Measurements from ENCODE around the gene C1orf232. TPM values are rescaled to one million over a fixed set of nuclear protein-coding genes. Genes with fewer than 3 reads are reported as not detected.

C1orf232 gene
- total and polyA plus RNA-seq, 9 of the 15 experiments (the other 6 are each of a cell fraction or from before 2014, with no cell fraction given), result not detected

DNA sequence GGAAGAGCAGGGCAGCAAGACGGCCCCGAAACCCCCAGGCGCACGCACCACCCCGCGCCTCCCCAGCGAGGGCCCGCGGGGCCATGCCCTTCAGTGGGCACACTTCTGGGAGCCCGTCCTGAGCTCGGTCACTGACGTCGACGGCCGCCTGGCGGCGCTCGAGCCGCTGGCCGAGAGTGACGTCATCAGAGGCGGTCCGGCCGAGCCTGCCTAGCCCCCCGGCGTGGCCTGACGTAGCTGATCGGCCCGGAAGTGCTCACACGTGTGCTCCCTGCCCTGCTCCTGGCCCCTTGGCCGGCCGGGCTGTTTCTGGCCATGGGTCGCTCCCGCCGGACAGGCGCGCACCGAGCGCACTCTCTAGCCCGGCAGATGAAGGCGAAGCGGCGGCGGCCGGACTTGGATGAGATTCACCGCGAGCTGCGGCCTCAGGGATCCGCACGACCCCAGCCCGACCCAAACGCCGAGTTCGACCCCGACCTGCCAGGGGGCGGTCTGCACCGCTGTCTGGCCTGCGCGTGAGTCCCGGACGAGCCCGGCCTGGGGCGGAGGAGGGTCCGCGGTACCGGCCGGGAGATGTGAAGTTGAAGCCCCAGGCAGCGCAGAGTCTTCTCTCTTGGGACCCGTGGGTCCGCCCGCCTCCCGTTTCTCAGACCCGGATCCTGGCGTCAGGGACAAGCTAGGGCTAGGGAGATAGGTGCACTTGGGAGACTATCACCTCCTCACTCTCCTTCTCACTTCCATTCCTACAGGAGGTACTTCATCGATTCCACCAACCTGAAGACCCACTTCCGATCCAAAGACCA lies 1.1 kb upstream of the C1orf232 start, which contains the start of gene ZNF593 (continued):
- TF ChIP-seq, protein P1, sequence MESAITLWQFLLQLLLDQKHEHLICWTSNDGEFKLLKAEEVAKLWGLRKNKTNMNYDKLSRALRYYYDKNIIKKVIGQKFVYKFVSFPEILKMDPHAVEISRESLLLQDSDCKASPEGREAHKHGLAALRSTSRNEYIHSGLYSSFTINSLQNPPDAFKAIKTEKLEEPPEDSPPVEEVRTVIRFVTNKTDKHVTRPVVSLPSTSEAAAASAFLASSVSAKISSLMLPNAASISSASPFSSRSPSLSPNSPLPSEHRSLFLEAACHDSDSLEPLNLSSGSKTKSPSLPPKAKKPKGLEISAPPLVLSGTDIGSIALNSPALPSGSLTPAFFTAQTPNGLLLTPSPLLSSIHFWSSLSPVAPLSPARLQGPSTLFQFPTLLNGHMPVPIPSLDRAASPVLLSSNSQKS (CRISPR knock-in tag; IDR thresholded peaks at IDR 0.05), result no peak
- TF ChIP-seq ZNF143 (CRISPR knock-in tag; IDR thresholded peaks at IDR 0.05) (no peak), ZKSCAN1 (IDR thresholded peaks at IDR 0.05; ENCODE audit: low read depth, low read length) (peak; percentile 76; the same call in 1 of the 2 replicates), HNRNPH1 (optimal IDR thresholded peaks at IDR 0.05; ENCODE audit: low read depth, low read length) (no peak), HDAC2 (IDR thresholded peaks at IDR 0.05) (peak; percentile 96), GTF2F1 (IDR thresholded peaks at IDR 0.05; ENCODE audit: low read depth, low read length) (no peak; the same call in 1 of the 2 replicates), NR2C2 (CRISPR knock-in tag; IDR thresholded peaks at IDR 0.05) (peak; percentile 87), NR2C2 (tag; IDR thresholded peaks at IDR 0.05) (peak; percentile 98), PCBP1 (IDR thresholded peaks at IDR 0.05; ENCODE audit: low read depth, low read length, poor library complexity, severe bottlenecking) (peak; percentile 81), SUPT5H (IDR thresholded peaks at IDR 0.05) (peak; percentile 87), ZNF384 (IDR thresholded peaks at IDR 0.05; ENCODE audit: low read depth, low read length) (peak; percentile 6; the same call in 1 of the 2 replicates), MXI1 (IDR thresholded peaks at IDR 0.05; ENCODE audit: low read depth, low read length) (peak; percentile 99), ZKSCAN3 (CRISPR knock-in tag; IDR thresholded peaks at IDR 0.05) (no peak), ZNF184 (CRISPR knock-in tag; IDR thresholded peaks at IDR 0.05) (no peak), ZNF311 (CRISPR knock-in tag; IDR thresholded peaks at IDR 0.05) (no peak), PURB (CRISPR knock-in tag; IDR thresholded peaks at IDR 0.05; ENCODE audit: low read depth) (no peak)
- TF ChIP-seq, protein P2, sequence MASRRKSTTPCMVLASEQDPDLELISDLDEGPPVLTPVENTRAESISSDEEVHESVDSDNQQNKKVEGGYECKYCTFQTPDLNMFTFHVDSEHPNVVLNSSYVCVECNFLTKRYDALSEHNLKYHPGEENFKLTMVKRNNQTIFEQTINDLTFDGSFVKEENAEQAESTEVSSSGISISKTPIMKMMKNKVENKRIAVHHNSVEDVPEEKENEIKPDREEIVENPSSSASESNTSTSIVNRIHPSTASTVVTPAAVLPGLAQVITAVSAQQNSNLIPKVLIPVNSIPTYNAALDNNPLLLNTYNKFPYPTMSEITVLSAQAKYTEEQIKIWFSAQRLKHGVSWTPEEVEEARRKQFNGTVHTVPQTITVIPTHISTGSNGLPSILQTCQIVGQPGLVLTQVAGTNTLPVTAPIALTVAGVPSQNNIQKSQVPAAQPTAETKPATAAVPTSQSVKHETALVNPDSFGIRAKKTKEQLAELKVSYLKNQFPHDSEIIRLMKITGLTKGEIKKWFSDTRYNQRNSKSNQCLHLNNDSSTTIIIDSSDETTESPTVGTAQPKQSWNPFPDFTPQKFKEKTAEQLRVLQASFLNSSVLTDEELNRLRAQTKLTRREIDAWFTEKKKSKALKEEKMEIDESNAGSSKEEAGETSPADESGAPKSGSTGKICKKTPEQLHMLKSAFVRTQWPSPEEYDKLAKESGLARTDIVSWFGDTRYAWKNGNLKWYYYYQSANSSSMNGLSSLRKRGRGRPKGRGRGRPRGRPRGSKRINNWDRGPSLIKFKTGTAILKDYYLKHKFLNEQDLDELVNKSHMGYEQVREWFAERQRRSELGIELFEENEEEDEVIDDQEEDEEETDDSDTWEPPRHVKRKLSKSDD (conservative IDR thresholded peaks at IDR 0.05; ENCODE audit: low read length), result no peak
- TF ChIP-seq, protein P3, sequence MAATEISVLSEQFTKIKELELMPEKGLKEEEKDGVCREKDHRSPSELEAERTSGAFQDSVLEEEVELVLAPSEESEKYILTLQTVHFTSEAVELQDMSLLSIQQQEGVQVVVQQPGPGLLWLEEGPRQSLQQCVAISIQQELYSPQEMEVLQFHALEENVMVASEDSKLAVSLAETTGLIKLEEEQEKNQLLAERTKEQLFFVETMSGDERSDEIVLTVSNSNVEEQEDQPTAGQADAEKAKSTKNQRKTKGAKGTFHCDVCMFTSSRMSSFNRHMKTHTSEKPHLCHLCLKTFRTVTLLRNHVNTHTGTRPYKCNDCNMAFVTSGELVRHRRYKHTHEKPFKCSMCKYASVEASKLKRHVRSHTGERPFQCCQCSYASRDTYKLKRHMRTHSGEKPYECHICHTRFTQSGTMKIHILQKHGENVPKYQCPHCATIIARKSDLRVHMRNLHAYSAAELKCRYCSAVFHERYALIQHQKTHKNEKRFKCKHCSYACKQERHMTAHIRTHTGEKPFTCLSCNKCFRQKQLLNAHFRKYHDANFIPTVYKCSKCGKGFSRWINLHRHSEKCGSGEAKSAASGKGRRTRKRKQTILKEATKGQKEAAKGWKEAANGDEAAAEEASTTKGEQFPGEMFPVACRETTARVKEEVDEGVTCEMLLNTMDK (IDR thresholded peaks at IDR 0.05; ENCODE audit: borderline replicate concordance, insufficient read depth, low read depth, low read length, poor library complexity, severe bottlenecking), result peak; percentile 89
- TF ChIP-seq, protein P4, sequence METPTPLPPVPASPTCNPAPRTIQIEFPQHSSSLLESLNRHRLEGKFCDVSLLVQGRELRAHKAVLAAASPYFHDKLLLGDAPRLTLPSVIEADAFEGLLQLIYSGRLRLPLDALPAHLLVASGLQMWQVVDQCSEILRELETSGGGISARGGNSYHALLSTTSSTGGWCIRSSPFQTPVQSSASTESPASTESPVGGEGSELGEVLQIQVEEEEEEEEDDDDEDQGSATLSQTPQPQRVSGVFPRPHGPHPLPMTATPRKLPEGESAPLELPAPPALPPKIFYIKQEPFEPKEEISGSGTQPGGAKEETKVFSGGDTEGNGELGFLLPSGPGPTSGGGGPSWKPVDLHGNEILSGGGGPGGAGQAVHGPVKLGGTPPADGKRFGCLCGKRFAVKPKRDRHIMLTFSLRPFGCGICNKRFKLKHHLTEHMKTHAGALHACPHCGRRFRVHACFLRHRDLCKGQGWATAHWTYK (CRISPR knock-in tag; IDR thresholded peaks at IDR 0.05), result peak; percentile 89; the same call in 1 of the 2 replicates
- TF ChIP-seq, protein P5, sequence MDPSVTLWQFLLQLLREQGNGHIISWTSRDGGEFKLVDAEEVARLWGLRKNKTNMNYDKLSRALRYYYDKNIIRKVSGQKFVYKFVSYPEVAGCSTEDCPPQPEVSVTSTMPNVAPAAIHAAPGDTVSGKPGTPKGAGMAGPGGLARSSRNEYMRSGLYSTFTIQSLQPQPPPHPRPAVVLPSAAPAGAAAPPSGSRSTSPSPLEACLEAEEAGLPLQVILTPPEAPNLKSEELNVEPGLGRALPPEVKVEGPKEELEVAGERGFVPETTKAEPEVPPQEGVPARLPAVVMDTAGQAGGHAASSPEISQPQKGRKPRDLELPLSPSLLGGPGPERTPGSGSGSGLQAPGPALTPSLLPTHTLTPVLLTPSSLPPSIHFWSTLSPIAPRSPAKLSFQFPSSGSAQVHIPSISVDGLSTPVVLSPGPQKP (CRISPR knock-in tag; IDR thresholded peaks at IDR 0.05), result no peak
